ENCODE results near the gene TMEFF2.
A peak's percentile ranks its signal among the peaks of the same experiment; 100 is the strongest.
"Not testable (repeated sequence)": the region's sequence is repeated elsewhere in the genome, so short reads cannot be mapped to it uniquely, and the experiment has no call there.

Gene TMEFF2

DNA sequence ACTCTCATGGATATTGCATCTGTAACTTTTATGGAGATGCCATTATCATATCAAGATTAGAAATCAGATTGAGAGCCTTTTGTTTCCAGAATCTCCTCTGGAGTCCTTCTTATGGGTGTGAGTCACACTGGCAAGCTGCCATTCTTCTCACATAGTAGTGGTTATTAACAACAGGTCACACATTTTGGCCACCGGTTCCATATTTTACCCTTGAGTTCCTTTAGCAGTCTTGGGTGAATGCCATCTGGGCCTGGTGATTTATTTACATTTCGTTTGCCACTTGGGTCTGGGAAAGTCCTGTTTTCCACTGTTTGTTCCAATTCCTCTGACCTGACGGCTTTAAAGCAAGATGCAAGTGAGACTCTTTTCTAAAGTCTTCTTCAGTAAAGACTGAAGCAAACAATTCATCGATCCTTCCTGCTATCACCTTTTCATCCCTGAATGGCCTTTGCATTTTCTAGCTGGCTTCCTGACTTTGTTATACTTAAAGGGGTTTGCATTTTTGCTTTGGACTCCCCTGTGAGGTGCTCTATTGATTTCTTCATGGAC, 267.3 kb downstream of the TMEFF2 start:
- peak; percentile 98 for DNase-seq

DNA sequence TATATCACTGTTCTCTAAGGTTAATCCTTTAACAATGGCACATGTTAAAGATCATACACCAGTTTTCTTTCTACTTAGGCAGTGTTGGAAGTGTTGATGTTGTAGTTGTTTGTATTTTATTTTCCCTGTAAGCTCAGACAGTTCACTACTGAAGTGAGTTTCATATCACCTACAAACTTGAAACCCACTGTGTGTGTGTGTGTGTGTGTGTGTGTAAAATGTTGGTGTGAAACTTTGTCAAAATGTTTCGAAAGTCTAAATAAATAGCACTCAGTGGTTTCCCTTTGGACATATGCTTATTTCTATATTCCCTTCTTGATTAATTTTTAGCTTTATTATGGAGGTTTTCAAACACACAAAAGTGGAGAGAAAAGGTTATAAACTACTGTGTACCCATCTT, 268.1 kb downstream of the TMEFF2 start:
- no peak for DNase-seq

DNA sequence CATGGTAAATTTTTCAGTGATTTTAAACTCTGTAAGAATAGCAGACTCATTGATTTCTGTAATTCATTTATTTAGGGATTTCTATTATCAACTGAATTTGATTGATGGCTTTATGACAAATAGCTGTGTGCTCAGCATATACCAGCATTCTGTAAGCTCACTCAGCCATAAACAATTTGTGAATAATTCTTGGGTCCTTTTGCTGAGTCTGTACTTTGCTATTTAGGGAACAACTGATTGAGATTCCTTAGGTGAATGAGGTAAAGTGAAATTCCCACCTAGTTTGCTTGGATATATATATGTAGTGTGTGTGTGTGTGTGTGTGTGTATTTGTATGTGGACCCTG, 271.1 kb downstream of the TMEFF2 start:
- peak; percentile 18 for DNase-seq

DNA sequence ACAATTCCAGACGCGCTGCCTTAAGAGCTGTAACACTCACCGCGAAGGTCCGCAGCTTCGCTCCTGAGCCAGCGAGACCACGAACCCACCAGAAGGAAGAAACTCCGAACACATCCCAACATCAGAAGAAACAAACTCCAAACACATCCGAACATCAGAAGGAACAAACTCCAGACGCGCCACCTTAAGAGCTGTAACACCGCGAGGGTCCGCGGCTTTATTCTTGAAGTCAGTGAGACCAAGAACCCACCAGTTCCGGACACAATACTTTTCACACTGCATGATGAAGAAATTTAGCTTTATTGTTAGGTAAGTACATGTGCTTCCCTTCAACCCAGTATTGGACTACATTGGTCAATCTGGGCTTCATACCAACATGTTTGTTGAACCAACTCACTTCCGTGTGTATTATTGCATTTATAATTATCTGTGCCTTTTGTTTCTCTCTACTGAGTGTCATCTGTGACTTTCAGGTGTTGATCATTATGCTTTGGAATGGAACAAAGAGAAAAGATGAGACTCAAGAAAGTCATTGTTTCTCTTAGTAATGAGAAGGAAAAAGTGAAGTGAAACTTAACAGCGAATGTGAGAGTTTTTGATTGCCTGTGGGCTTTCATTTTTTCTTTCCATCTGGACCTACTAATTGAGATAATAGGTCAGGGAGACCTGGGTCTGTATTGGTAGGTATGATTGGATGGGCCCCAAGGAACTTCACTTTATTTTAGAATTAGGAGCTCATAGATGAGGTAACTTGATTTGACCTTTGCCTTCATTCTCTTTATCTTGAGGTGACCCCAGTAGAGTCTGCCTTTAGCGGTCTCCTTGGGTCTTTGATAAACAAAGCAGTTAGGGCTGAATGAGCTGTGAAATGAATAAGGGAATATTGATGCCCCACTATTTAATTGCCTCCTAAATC, 271.7 kb downstream of the TMEFF2 start:
- DNase-seq = no peak

DNA sequence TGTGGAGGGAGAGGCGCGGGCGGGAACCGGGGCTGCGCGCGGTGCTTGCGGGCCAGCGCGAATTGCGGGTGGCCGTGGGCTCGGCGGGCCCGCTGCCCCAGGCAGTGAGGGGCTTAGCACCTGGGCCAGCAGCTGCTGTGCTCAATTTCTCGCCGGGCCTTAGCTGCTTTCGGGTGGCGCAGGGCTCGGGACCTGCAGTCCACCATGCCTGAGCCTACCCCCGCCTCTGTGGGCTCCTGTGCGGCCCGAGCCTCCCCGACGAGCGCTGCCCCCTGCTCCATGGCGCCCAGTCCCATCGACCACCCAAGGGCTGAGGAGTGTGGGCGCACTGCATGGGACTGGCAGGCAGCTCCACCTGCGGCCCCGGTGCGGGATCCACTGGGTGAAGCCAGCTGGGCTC, 273.1 kb downstream of the TMEFF2 start:
- DNase-seq = not testable (repeated sequence)

DNA sequence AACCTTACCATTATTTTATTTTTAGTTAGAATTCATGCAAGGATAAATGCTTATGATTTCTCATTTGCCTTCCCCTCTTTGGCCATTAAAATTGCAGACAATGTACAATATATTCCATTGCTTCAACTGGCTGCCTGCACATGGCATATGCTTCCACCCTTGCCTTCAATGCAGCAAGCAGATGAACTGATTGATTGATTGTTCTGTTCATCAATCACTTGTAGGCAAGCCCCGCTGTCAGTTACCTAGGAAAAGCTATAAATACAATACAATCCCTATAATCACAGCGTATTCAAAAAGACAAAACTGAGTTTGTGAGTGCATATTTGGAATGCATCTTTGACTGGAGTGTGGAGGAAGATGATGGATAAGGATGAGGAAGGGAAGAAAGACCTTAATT, 274.2 kb downstream of the TMEFF2 start:
- no peak for DNase-seq

DNA sequence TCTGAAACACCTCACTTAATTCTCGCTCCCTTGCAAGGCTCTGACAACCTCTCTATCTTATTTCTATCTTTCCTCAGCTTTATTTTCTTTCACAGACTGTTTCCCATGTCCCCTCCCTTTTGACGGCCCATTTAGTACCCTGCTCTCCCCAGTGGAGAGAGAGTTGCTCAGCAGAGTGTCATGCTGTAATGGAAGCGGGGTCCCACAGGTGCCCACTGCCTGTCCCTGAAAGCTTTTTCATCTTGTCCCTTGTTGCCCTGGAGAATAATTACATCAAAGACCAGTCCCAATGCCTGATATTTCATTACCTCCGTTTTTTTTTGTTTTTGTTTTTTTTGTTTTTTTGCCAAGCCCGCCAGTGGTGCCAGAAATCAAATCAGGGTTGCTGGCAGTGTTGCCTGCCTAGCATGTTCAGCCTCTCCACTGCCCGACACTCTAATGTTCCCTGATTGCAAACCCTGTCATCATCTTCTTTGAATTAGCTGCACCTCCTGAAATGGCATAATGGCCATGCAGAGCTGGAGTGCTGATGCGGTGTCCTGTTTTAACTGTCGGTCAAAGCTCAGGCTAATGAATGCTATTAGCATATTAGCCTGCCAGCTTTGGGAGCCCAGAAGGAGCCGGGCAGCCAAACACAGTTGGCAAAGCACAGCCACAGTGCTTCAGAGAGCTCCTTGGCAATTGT, 276.6 kb downstream of the TMEFF2 start:
- peak; percentile 94 for DNase-seq

DNA sequence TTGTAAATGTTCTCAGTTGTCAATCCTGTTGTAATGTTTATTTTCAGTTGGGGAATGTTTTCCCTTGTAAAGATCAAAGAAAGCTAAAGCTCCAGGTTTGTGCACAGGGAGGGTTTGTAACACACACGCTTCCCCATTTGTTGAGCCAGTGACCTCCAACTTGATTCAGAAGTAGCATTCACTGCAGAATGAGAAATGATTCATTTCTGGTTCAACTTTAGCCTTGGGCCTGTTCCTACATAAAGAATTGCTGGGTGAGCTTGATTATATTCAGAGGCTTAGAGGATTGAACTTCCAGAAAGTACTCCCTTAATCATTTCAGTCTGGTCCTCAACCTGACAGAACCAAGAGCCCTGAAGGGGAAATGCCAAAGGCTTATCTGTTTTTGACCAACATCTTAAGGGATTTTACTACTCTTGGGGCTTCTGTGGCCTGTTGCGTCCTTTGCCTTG, 277.3 kb downstream of the TMEFF2 start:
- DNase-seq = no peak

DNA sequence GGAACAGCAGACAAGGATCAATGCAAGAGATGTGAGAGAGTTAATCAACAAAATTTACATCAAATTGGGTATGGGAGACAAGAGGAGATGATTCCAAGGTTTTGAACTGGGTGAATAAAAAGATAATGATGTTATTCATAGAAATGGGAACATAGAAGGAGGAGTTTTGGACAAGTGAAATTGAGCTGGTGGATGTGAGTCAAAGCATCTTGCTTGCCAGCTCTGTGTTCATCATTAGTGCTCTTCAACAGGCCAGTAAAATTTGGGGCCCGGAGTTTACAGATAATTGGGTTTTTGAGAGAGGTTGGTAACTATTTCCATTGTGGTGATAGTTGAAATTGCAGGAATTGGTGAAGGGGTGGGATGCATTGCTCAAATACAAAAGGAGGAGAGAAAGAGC, 277.9 kb downstream of the TMEFF2 start:
- DNase-seq = peak; percentile 79

DNA sequence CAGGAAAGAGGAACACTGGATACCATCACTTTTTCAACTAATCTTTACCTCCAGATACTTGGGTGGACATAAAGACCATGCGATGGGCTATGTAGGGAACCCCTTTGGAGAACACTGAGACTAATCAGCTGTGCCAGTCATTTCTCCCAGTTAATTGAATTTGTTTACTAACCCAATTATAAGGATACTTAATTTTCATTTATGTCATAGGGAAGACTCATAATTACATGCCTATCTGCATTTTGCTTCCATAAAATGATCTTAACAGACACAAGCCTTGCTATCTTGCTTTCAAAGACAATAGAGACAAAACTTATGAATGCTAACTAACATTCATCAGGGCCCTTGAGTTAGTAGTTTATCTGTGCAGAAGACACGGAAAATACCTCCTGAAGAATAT, 279.0 kb downstream of the TMEFF2 start:
- DNase-seq = no peak

DNA sequence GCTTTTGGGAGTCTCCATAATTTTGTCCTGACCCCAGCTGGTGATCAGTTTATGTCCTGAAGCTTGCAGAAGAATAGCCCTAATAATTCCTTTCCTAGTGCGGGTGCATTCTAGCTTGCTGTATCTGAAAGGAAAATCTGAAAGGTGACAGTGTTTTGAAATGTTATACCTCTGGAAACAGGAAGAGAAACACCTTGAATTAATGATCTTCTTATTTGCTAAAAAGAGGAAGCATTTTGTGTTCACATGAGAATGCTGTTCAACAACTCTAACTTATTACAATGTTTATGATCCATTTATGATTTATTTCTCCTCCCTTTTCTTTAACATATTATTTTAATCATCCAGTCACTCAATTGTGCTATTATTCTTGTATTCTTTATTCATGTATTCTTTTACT, 280.9 kb downstream of the TMEFF2 start:
- DNase-seq = no peak

DNA sequence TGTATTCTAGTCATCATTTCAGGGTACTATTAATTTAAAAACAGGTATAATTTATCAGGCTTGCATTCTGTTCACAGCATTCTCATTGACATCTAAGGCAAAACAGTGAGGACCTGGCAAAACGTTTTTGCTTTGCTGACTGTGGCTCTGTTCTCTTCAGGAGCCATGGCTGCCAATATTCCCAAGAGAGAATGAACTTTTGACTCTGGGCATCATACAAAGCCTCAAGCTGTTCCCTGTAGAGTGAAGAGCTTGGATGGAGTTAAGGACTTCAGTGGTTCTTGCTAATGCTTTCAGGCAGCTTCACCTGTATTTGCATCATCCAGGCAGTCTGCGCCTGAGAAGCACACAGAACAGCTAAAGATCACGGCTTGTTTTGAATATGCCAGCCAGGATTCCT, 282.0 kb downstream of the TMEFF2 start:
- peak; percentile 21 for DNase-seq

DNA sequence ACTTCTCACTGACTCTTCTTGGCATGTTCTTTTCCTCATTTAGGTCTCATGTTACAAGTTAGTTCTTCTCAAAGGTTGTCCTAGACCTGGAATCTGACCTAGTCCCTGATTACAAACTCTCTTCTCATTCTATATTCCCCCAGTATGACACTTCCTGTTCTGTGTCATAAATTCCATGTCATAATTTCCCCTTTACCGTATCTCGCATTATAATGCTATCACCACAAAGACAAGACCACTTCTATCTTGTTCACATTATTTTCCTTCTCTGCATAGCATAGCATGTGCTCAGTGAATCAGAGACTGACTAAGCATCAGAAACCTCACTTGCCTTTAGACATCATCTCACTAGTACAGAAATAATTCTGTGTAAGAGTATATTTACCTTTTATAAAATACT, 284.2 kb downstream of the TMEFF2 start:
- no peak for DNase-seq

DNA sequence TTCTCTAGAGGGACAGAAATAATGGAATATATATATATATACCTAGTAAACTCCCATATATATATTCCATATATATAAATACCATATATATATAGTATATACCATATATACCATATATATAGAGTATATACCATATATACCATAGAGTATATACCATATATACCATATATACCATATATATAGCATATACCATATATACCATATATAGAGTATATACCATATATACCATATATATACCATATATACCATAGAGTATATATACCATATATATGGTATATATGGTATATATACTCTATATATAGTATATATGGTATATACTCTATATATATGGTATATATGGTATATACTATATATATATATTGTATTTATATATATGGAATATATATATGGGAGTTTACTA, 285.9 kb downstream of the TMEFF2 start:
- DNase-seq = no peak

DNA sequence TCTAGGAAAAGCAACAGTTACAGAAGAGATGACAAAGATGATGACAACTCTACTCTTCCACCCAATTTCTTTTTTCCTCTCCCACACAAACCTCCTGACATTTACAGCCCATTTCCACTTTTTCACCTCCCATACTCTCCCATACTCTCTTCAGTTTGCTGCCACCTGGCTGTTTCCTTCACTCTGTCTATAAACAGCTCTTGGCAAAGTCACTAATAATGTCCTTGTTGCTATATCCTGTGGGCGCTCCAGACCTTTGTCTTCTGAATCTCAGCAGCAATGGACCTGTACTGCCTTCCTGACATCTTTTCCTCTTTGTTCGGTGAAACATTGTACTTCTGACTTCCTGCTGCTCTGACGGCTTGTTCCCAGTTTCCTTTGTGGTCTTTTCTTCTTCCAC, 287.2 kb downstream of the TMEFF2 start:
- no peak for DNase-seq

DNA sequence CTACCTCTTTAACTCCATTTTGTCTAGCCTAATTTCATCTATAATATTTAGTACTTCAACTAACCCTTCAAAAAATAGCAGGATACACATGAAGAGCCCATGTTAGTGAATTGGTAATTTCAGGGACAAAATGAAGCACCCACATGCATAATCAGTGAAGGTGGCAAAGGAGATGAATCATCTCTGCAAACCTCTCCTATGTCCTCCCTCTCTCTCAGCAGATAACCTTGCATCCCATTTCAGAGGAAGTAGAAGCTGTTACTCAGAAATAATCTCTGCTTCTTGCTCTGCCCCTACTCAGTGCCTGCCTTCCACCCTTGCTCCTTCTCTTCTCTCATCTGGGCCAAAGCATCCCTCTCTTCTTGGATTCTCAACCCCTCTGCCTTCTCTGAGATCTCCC, 287.6 kb downstream of the TMEFF2 start:
- no peak for DNase-seq

DNA sequence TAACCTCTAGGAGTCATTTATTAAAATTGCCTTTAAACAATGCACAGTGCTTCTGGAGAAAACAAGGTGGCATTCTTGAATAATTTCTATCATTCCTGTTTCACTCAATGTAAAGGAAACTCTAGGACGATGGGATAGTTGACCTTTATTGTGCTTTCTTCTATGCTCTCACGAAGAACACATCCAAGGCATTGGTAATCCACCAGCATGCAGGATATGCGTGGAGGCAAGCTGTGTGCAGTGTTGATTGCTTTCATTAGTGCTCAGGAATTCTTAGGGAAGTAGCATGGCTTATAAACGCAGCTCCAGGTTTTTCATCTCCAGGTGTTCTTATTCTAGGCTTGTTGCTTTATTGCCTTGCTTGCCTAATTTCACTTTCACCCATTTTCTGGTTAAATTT, 289.4 kb downstream of the TMEFF2 start:
- DNase-seq = no peak

DNA sequence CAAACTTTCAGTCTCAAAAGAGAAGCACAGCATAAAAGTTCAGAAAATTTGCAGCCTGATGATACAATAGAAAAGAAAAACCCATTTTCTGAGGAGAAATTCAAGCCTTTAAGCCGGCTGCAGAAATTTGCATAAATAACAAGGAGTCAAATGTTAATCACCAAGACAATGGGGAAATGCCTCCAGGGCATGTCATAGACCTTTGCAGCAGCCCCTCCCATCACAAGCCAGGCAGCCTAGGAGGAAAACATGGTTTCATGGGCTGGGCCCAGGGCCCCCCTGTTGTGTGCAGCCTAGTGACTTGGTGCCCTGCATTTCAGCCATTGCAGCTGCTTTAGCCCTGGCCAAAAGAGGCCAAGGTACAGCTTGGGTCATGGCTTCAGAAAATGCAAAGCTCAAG, 293.7 kb downstream of the TMEFF2 start:
- no peak for DNase-seq

DNA sequence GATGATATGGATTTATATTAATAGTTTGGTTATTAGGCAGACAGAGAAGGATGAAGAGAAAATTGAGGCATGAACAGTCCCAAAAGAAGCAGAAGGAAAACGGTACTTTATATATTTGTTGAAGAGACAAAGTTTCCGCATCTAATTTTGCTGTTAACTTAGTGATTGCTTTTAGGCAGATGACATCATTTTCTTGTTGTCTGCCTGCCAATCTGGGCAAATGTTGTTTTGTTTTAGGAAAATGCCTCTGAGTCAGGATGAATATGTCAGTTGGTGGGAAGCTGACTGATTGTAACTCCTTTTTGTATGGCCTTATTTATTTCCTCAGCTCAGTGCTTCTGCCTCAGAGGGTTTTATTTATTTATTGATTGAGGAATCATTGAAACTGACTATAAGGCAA, 295.3 kb downstream of the TMEFF2 start:
- DNase-seq = peak; percentile 82

All from NCI-H446 treated with DMSO at 0.1 percent for 48 hours (cell line).